ENCODE results near the gene LDB2.

DNA sequence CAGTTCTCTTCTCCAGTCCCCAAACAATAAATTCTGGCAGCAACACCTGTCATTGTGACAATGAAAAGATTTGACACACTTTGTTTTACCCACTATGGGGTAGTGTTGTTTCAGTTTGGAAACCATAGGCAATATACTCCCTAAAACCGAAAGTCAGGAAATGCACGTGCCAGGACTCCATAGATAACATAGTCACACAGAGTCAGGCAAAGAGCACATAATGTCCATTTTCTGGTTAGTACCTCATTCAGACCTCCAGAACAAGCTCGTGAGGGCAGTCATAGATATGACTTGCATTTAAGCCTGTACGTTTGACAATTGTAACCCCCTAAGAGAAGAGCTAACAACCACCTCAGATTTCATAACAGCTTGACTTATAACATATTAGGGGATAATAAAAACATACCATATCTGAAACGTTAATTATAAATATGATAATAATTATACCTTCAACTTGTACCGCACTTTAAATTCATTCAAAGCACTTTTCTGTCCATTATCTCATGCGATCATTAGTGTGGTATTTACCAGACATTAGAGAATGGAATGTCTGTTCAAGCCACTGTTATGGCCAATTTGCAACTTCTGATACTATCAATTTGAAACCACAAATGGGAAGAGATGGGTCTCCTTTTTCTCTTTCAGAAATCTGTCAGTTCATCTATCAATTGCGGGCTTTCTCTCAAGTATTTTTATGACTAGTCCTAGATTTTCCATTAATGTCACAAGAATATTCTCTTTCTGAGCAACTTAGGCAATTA lies 147.4 kb downstream of the LDB2 start:
- no peak for TF ChIP-seq EP300 (IDR thresholded peaks at IDR 0.05; ENCODE audit: borderline replicate concordance)
- no peak for TF ChIP-seq RAD21 (IDR thresholded peaks at IDR 0.05; ENCODE audit: low read depth)
- TF ChIP-seq, protein P1, sequence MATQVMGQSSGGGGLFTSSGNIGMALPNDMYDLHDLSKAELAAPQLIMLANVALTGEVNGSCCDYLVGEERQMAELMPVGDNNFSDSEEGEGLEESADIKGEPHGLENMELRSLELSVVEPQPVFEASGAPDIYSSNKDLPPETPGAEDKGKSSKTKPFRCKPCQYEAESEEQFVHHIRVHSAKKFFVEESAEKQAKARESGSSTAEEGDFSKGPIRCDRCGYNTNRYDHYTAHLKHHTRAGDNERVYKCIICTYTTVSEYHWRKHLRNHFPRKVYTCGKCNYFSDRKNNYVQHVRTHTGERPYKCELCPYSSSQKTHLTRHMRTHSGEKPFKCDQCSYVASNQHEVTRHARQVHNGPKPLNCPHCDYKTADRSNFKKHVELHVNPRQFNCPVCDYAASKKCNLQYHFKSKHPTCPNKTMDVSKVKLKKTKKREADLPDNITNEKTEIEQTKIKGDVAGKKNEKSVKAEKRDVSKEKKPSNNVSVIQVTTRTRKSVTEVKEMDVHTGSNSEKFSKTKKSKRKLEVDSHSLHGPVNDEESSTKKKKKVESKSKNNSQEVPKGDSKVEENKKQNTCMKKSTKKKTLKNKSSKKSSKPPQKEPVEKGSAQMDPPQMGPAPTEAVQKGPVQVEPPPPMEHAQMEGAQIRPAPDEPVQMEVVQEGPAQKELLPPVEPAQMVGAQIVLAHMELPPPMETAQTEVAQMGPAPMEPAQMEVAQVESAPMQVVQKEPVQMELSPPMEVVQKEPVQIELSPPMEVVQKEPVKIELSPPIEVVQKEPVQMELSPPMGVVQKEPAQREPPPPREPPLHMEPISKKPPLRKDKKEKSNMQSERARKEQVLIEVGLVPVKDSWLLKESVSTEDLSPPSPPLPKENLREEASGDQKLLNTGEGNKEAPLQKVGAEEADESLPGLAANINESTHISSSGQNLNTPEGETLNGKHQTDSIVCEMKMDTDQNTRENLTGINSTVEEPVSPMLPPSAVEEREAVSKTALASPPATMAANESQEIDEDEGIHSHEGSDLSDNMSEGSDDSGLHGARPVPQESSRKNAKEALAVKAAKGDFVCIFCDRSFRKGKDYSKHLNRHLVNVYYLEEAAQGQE (IDR thresholded peaks at IDR 0.05; ENCODE audit: low read depth) = no peak
- TF ChIP-seq ZBTB7A (IDR thresholded peaks at IDR 0.05; ENCODE audit: low read depth) = no peak
- TF ChIP-seq, protein P2, sequence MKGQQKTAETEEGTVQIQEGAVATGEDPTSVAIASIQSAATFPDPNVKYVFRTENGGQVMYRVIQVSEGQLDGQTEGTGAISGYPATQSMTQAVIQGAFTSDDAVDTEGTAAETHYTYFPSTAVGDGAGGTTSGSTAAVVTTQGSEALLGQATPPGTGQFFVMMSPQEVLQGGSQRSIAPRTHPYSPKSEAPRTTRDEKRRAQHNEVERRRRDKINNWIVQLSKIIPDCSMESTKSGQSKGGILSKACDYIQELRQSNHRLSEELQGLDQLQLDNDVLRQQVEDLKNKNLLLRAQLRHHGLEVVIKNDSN (IDR thresholded peaks at IDR 0.05) = no peak
- TF ChIP-seq, protein P3, sequence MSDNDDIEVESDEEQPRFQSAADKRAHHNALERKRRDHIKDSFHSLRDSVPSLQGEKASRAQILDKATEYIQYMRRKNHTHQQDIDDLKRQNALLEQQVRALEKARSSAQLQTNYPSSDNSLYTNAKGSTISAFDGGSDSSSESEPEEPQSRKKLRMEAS (IDR thresholded peaks at IDR 0.05) = no peak
